ENCODE data around the gene SLC35F6.

SLC35F6 gene, protein sequence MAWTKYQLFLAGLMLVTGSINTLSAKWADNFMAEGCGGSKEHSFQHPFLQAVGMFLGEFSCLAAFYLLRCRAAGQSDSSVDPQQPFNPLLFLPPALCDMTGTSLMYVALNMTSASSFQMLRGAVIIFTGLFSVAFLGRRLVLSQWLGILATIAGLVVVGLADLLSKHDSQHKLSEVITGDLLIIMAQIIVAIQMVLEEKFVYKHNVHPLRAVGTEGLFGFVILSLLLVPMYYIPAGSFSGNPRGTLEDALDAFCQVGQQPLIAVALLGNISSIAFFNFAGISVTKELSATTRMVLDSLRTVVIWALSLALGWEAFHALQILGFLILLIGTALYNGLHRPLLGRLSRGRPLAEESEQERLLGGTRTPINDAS

DNA sequence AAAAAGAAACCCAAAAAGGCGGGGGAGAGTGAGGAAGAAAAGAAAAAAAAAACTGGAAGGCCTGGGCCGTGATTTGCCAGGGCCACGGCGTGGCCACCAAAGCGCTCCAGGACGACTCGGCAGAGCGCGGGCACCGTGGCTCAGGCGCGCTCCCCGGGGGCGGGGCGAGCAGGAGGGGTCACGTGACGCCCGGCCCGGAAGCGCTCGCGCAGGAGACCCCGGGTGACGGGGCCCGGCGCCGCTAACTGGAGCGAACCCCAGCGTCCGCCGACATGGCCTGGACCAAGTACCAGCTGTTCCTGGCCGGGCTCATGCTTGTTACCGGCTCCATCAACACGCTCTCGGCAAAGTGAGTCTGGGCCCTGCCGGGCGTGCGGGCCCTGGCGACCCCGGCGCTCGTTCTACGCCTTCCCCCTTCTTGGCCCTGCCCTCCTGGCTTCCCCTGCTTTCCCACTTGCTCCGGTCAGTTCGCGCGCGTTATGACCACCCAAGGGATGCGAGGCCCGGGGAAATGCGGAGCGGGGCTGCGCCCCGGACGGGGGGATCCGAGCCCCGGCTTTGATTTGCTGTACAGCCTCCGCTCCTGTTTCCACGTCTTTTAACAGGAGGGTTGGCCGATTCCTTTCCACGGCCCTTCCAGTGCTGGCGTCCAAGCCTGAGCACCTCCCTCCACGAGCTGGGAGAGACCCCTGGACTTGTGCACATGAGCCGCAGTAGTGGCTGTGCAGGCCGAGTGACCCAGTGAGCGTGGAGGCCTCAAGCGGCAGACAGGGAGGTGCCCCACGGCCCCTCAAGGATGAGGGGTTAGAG is at the start of gene SLC35F6:
SLC35F6 (plus strand) TSS at position 207 of the 810 bp plus-strand sequence; CDS start at position 273, 66 bp downstream.
- peak; percentile 56 for DNase-seq

DNA sequence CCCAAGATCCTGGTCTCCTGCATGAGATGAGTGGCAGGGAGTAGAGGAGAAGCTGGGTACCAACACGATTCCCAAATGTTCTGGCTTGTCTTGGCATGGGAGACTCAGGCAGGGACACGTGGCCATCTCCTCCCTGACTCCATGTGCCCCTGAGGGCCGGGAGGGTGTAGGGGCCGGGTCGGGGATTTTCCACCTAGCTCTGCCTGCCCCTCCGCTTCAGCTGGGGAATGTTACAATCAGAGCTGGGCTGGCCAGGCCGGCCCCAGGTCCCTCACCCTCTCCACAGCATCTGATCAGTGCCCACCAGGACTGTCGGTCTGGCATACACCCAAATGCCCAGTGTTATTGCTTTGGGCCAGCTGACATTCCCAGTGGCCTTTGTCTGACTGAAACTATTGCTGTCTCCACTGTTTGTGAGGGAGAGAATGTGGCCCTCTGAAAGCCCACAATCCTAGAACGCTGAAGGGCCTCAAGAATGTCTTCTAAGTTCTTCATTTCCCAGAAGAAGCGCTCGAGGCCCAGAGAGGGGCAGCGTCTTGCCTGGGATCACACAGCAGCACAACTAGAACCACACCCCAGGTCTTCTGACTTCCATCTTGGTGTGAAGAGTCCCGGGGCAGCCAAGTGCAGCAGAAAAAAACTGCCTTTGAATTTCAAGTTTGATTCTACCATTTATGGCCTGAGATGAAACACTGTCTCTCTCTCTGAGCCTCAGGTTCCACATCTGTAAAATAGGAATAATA is 48.4 kb upstream of the SLC35F6 start:
- no peak for DNase-seq

DNA sequence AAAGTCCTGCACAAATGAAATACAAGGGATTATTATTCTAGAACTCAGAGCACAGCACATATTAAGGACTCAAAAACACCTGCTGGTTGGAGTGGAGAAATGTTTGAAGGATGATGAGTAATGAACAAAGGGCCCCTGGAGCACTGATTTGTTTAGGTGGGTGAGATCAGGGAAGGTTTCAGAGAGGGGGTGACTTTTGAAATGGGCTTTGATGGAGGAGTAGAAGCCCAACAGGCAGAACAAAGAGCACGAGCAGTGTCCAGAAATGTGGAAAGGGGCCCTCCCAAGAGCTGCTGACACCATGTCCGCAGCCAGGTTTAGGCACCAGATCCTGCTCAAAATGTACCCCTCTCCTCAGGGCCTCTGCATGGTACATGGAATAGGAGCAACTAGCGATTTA is 47.7 kb upstream of the SLC35F6 start:
- DNase-seq: no peak

DNA sequence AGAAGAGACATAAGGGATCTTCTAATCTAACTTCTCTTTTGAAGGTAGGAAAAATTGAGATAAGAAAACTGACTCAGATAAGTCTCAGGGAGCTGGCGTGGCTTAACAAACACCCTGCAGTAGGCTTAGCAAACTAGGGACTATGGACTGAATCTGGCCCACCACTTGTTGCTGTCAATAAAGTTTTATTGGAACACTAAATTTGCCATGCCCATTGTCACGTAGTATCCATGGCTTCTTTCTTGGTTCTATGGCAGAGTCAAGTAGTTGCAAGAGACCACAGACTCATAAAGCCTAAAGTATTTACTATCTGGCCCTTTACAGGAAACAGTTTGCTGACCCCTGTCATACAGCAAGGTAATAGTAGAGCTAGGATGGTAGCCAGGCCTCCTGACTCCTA is 47.3 kb upstream of the SLC35F6 start:
- no peak for DNase-seq

DNA sequence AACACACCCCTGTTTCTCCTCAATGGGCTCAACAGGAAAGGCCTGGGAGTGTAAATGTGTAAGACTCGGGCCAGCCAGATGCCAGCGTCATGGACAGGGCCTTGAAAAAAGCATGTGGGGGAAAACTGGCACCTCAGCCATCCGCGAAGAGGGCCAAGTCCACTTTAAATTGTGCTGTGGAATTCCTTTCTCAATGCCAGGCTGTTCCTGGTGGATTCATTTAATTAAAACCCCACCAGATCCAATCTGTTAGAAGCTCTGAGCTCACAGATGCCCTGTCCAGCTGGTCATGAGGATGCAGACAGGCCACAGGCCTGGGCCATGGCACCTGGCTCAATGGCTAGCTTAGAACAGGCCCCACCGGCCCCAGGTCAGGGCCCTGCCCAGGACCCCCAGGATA is 46.7 kb upstream of the SLC35F6 start:
- DNase-seq: no peak

DNA sequence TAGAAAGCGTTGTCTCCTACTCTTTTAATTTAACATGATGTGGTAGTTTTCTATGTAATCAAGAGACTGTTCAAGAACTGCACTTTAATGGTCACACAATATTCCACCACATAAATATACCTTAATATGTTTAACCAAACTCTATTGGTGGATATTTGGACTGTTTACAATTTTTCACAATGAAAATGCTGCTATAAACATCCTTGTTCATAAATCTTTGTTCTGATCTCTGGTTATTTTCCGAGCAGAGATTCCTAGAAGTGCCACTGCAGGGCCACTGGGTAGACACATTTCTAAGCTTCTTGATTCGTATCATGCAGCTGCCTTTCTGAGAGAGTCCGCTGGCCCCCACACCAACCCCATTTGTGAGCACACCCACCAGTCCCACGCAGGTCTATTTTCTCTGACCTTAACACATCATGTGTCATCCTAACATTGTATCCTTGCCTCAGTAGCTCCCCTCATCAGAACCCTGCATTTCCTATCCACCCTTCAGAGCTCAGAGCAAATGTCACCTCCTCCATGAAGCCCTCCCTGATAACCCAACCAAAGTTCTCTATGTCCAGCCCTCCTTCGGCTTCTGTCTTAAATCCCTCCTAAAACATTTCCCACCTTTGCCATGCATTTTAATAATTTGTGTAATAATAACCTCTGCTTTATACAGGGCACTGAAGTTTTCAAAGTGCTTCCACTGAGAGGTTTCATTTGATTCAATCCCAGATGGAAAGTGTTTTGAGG is 45.0 kb upstream of the SLC35F6 start:
- no peak for DNase-seq

DNA sequence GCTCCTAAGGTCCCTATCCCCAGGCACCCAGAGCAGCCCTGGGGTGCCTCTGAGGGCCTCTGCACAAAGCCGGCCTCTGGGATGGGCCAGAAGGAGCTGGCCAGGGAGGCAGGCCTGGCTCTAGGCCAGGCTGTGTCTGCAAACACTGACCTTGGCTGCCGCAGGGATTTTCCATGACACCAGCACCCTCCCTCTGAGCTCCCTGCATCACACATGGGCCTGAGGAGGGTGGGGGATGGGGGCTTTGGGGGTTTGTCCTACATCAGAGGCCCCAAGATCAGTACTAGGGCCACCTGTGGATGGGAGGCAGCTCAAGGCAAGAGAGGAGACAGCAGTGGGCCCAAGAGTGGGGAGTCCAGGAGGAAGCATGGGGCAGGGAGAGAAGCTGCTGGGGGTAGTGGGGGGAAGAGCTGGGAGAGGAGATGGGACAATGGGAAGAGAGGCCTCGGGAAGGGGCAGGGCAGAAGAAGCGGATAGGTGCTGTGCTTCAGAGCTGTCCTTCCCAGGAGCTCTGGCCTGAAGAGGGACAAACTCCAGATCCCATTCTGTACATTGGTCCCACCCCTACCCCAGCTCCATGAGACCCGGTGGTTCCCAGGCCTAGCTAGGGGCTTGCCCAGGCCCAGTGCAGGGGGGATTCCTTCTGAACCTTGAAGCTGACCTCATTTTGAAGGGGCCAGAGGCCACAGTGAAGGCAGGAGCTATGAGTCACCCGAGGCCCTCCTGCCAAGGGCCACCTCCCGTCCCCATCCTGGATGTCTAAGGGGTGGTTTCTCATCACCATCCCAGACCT is 43.6 kb upstream of the SLC35F6 start:
- DNase-seq: no peak

DNA sequence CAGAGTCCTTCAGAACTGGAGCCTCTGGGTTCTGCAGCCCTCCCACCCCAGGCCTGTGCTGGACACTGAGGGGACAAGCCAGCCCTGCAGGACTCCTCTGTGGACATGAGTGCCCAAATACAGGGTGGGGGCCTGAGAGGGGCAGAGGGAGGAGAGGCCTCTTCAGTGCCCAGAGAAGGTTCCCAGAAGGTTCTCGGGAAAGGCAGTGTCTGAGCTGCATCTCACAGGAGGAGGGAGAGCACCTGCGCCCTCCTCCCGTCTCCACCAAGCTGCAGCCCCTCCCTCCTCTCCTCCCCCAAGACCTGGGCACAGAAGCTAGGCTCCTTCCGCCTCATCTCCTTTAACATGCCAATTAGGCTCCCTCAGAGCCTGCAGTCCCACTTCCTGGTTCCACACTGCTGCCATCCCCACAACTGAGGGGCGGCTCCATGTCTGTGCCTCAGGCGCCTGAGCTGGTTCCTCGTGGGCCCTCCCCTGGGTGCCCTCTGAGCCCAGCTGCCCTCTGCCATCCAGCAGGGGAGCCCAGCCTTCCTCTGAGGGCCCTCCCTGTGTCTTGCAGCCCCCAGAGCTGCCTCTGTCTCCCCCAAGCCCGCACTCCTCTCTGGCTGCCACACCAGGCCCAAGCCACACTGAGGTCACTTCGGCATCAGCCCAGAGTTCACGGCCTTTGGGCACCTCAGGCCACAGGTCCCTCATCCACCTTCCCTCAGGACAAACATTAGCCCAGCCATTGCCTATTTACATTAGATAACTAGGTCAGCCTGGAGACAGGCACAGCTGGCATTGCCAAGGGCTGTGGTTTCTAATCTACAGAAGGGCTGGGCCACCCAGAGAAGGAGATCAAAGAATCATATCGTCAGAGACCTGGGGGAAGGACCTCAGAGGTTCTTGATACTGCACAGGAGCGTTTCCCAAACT is 42.7 kb upstream of the SLC35F6 start:
- no peak for DNase-seq

DNA sequence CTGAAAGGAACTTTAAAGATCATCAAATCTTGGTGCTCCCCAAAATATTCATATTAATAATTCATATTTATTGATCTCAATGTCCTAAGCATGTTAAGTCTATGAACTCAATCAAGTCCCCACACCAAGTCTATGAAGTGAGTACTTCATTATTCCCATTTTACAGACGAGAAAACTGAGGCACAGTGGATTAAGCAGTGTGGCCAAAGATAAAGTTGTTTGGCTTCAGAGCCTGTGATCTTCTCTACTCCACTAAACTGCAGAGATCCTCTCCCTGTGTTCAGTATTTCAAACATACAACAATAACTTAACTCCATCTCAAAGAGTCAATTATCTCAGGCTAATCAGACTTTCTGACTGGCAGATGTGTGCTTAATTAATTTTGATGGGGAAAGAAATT is 41.8 kb upstream of the SLC35F6 start:
- DNase-seq: no peak

DNA sequence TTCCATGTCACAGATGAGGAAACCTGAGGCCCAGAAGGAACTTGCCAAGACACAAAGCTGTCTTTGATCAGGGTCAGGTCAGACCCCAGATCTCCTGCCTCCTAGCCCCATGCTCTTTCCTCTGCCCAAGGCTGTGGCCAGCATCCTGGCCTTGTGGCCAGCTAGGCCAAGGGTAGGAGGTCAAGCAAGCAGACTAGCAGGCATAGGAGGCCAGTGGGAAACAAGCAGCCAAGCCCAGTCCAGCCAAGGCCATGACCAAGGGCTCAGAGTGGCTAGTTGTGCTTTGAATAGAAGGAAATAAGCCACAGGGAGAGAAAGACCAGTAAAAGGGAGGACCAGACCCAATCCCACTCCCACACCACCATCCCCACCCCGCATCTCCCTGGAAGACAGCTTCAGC is 41.2 kb upstream of the SLC35F6 start:
- no peak for DNase-seq

DNA sequence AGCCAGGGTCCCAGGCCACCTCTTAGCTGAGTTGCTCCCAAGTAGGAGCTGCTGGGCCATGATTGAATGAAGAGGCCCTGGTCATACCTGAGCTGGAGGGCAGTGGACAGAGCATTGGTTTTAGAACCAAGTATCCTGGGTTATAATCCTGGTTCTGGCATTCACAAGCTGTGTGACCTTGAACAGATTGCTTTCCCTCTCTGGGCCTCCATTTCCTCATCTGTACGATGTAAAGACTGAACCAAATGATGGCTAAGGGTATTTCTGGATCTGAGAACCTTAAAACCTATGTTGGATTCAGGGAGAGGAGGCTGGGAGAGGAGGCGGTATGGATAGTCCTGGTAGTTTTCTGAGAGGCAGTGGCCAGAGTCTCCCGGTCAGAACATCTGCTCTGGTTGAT is 40.6 kb upstream of the SLC35F6 start:
- DNase-seq: no peak

DNA sequence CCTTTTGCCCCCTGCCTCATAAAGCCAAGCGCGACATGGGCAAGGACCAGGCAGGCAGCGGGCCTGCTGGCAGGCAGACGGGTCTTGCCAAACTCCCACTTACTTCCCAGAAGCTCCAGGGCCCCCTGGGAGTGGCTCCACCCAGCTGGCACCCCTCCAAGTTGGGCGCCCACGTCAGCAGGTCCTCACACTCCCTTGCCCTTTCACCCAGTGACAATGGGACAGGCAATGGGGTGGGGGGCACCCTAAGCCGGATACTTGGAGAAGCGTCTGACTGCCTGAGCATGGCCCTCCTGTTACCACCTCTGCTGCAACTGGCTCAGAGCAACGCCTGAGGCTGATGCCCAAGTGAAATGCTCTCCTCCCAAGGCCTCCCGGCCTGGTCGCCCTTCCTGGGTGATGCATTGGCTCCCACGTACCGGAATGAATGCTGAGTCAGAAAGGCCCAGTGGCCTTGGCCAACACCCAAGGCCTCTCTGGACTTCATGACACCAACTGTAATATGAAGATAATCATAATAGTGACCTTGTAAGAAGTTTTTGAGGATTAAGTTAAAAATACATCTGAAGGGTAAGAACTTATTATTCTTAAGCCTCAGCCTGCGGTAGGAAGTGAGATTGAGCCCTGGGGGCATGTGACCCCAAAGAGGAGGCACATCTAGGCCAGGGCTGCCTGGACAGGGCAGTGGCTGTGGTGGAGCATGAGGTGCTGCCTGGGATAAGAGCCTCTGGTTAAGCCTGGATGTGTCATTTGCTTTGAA is 39.9 kb upstream of the SLC35F6 start:
- DNase-seq: no peak

DNA sequence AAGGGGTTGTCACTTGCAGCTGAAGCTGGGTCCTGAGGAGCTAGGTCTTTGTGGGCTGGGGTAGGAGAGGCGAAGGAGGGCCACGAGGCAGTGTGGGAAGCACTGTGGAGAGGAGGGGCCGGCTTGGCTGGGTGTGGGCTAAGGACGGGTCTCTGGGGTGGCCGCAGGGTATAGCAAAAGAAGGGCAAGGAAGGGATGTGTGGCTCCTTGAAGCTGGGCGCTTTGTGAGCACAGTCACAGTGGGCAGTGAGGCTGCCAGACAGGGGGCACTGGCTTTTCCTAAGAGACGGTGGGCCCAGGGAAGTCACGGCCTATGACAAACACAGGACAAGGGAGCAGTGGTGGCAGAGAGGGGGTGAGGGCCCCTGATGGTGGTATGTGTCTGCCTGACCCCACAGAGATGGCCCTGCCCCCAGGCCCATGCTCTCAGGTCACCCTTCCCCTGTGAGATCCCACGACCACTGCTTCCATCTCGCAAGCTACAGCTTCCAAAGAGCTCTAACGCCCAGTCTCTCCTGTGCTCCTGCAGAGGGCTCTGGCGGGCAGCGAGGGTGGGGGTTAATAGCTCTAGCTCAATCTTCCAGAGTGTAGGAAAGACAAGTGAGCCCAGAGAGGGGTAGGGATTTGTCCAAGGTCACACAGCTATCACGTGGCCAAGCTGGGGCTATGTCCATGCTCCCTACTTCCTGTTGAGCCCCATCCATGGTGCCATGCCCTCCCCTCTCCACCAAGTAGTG is 39.1 kb upstream of the SLC35F6 start:
- no peak for DNase-seq

DNA sequence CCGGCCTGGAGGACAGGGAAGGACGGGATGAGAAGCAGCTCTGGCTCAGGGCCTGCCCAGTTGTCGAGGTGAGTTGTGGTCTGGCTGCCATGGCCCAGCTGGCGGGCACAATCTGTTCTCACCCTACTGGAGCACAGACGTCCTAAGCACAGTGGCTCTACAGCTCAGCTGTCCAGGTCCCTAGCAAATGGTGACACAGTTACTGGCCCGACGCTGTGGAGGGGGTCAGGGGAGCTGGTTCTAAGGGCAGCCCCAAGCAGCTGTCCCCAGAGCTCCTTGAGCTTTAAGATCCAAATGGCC is 38.6 kb upstream of the SLC35F6 start:
- no peak for DNase-seq

DNA sequence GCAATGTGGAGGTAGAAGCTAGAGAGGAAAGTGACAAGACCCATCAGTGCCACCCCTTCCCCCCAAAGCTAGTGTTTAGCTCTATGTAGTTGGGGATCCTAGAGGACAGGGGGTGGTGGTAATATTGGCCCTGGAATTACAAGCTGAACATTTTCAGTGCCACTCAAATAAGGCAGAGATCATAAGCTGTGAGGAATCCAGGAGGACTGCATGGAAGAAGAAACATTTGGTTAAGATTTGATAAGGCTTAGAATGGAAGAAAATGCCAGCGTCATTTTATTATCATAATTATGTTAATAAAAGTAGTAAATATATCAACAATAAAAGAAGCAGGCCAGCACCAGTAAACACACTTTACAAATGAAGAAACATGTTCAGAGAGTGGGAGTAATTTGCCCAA is 37.9 kb upstream of the SLC35F6 start:
- DNase-seq: no peak

DNA sequence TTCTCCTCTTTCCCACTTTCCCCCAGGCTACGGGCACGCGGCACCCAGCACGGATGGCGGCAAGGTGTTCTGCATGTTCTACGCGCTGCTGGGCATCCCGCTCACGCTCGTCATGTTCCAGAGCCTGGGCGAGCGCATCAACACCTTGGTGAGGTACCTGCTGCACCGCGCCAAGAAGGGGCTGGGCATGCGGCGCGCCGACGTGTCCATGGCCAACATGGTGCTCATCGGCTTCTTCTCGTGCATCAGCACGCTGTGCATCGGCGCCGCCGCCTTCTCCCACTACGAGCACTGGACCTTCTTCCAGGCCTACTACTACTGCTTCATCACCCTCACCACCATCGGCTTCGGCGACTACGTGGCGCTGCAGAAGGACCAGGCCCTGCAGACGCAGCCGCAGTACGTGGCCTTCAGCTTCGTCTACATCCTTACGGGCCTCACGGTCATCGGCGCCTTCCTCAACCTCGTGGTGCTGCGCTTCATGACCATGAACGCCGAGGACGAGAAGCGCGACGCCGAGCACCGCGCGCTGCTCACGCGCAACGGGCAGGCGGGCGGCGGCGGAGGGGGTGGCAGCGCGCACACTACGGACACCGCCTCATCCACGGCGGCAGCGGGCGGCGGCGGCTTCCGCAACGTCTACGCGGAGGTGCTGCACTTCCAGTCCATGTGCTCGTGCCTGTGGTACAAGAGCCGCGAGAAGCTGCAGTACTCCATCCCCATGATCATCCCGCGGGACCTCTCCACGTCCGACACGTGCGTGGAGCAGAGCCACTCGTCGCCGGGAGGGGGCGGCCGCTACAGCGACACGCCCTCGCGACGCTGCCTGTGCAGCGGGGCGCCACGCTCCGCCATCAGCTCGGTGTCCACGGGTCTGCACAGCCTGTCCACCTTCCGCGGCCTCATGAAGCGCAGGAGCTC is 36.2 kb upstream of the SLC35F6 start:
- no peak for DNase-seq

DNA sequence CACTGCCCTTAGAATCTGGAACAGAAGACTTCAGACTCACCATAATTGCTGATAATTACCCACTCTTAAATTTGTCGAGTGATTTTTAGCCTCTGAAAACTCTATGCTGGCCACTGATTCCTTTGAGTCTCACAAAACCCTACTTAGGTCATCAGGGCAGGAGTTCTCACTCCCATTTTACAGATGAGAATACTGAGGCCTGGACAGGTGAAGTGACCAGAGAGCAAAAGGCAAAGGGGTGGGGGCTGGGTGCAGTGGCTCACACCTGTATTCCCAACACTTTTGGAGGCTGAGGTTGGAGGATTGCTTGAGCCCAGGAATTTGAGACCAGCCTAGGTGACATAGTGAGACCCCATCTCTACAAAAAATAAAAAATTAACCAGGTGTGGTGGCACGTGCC is 34.8 kb upstream of the SLC35F6 start:
- DNase-seq: no peak

DNA sequence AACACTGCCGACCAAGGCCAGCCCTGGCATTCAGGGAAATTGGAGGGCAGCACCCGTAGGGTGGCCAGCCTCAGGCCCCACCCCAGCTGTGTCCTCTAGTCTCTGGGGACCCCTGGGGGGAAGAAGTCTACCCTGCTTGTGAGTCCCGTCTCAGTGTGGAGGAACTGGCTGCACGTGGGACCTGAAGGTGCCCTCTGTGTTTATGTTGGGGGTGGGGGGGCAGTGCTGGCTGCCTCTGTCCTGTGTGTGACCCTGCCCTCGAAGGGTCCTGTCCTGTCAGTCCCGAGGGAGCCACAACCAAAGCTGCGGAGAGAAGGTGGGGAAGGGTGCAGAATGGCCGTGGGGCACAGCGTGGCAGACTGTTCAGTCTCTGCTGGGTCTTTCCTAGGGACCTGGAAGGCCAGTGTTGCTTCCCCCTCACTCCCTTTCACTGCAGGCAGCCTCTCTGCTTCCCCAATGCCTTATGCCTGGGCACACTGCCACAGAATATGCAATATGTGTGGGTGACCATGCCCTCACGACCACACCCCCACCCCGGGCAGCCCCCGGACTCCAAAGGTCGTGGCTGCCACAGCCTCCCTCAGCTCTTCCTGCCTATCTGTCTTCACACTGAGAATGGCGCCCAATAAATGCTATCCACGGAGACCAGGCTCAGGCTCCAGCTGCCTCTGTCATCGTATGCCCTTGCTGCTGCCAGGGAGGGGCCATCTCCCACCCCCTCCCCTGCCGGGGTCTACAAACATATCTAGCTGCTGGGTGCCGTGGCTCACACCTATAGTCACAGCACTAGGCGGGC is 33.3 kb upstream of the SLC35F6 start:
- no peak for DNase-seq
